GM12892 (cell line): ENCODE results near the gene HOXB6.

Source experiments
- POLR2A ChIP-seq: IDR thresholded peaks from 2 replicates; pipeline ENCODE4 v1.6.1; 2011; ENCODE audit warnings: low read depth, low read length, control low read depth
- POLR2AphosphoS5 ChIP-seq: IDR thresholded peaks from 2 replicates; pipeline ENCODE4 v1.6.1; 2011; ENCODE audit warnings: low read depth, low read length, control low read depth
- TAF1 ChIP-seq: IDR thresholded peaks from 2 replicates; pipeline ENCODE4 v1.6.1; 2011; ENCODE audit warnings: low read depth, mild to moderate bottlenecking, control low read depth, low read length, borderline replicate concordance

DNA sequence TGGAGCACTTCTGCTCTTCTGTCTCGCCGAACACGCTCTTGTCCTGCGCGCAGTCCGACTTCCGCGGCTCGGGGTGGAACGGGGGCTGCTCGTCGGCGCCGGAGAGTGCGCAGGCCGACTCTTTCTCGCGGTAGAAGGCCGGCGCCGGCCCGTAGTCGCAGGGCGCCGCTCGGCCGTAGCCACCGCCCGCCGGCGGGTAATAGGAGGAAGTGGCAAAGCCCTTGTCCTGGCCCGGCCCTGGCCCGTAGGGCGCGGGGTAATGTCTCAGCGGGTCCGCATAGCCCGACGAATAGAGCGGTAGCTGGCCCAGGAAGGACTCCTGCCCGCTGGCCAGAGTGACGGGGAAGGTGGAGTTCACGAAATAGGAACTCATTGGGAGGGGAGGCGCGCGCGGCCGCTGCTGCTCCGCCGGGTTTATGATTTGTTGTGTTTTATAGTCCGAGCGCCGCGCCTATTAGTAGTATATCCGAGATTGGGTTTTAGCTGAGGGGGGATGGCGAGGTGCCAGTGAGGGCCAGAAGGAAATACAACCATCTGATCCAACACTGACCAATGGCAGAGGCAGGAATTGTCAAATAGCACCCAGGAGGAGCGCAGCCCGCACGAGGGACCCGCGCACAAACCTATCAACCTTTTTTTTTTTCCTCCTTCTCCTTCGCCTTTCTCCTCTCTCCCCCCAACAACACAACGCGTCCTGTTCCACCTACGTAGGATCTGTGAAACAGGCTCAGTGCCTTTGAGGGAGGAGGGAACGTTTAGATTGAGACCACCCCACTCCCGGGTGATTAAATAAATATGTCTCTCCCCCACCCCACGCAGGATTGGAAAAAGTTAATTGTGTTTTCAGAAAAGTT is 6.8 kb downstream of the HOXB6 start:
- TF ChIP-seq POLR2A: no peak
- no peak for TF ChIP-seq POLR2AphosphoS5
- TF ChIP-seq TAF1: no peak
